Epithelial cell of prostate (primary cell): ENCODE measurements around the gene MDFI.

Experiments used
- DNase-seq: peaks from one replicate; pipeline ENCODE4 v3.0.0-alpha.2; 2011; ENCODE audit warnings: low read depth, low spot score
- H3K27ac ChIP-seq: fragments of 450-650 bp; 2 replicates; pipeline ENCODE4 v1.5.1; 2017; ENCODE audit warnings: mild to moderate bottlenecking

Gene MDFI

GRCh38 chr6:41683523-41684310 is 45.4 kb downstream of the MDFI start:
- DNase-seq = no peak
- no peak overlapping the region for H3K27ac ChIP-seq

DNA sequence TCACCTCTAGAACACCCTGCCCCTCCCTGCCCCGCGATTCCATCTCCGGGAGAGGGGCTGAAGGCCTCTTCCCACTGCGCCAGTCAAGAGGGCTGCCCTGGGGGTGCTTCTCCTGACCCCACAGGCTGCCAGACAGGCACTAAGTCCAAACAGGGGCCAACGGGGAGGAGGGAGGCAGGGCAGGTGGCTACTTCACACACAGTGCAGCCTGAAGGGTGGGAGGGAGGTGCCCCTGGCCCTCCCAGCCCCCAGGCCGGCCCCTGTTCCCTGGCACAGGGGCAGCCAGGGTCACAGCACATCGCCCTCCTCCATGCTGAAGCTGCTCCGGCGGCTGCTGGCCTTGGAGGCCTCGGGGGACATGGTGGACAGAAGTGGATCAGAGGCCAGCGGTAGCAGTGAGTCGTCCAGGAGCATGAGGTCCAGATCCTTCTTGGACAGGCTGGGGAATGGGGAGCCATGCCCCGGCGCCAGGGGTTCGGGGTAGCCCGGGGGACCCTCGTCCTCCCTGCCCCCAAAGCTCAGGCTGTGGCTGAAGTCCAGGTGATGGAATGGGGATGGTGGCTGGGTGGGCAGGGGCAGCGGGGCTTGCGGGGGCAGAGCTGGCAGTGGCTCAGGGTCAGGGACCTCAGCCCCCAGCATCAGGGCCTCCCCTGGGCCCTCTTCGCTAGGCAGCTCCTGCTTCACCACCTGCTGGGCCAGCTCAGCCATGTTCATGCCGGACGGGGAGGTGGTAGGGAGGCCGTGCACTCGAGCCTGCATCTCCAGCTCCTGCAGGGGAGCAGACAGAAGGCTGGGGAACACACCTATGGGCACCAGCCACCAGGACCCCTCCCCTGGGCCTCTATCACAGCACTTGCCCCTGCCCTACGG is 46.3 kb downstream of the MDFI start:
- no peak for DNase-seq
- no peak overlapping the region for H3K27ac ChIP-seq

GRCh38 chr6:41685641-41686380 is 47.5 kb downstream of the MDFI start:
- no peak for DNase-seq
- H3K27ac ChIP-seq = no peak overlapping the region

DNA sequence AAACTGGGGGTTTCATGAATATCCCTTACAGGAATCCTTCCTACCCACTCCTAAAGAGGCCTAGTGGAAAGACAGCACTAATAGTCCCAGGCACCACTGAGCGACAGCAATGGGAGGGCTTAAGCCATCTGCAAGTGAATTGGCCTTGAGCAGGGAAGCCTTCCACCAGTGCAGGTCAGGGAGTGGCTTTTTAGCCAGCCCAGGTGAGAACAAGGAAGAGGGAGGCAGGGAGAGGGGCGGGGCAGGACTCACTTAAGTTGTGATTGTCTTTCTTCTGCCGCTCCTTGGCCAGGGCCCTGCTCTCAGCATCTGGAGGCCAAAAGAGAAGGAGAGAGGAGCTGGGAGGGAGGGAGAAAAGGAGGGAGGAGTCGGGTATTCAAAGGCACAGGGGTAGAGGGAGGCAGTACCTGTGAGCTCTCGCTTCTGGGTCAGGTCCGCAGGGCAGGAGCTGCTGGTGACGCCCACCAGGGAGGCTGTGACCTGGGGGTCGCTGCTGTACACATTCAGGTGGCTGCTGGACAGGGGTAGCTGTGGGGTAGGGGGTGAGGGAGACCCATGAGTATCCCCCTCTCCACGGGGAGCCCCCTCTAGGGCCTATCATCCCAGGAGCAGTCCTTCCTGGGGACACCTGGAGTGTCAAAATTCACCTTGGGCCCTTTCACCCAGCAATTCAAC is 49.4 kb downstream of the MDFI start:
- H3K27ac ChIP-seq = no peak overlapping the region

DNA sequence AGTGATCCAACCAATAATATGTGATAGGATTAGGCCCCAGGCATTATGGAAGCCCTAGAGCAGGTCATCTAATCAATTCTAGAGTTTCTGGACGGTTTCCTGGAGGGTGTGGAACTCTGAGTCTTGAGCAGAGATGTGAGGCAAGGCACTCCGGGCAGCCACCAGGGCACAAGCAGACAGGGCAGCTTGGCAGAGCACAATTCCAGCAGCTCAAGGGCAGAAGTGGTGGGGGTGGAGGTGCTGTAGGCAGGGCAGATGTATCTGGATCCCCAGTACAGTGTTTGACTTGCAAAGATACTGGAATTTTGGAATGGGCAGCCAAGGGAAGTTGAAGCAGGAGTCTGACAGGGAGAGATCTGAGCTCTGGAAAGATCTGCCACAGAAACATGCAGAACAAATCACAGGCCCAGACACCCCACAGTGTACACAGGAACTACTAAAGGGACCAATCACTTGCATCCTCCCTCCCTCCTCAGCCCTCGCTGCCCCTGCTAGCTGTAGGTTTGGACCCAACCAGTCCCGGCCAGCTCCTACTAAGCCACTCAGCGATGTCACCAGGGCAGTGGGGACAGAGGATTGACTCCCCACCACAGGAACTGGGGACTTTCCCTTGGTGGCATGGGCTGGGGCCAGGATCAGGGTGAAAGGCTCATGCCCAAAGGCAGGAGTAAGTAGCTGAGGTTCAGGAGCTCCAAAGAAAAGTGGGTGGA is 50.1 kb downstream of the MDFI start:
- H3K27ac ChIP-seq = no peak overlapping the region
- DNase-seq = no peak

More for the DNA sequence above, 49.4 kb downstream of the MDFI start:
- DNase-seq = no peak

DNA sequence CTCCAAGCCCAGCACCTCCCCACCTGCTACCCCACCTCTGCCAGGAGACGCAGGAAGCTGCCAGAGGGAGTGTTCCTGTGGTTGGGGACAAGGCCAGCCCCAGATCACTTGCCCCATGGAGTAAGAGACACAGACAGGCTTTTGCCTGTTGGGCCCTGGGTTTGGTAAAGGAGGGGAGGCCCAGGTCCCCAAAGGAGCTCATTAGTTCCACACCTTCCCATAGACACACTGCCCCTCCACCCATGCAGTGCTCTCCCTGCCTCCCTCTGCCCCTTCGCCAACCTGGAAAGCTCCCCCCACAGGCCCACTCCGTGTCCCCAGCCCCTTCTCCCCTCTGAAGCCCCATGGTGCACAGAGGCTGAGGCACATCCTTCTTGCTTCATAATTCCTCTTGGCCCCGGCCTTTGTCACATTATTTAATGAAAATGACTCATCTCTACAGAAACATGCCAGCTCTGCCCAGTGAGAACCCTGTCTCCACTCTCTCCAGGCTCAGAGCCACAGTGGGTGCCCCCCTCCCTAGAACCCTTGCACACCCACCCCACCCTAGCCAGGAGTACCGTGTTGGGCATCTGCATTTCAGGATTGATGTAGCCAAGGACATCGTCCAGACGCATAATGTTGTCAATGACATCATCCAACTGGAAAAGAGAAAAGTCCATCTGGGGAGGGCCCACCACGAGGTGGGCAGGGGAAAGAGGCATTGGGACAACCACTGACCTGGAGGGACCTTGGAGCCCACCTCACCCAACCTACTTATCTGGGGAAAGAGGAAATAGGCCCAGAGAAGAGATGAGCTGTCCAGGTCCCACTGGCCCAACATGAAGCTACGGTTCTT is 51.1 kb downstream of the MDFI start:
- H3K27ac ChIP-seq = no peak overlapping the region
- no peak for DNase-seq

DNA sequence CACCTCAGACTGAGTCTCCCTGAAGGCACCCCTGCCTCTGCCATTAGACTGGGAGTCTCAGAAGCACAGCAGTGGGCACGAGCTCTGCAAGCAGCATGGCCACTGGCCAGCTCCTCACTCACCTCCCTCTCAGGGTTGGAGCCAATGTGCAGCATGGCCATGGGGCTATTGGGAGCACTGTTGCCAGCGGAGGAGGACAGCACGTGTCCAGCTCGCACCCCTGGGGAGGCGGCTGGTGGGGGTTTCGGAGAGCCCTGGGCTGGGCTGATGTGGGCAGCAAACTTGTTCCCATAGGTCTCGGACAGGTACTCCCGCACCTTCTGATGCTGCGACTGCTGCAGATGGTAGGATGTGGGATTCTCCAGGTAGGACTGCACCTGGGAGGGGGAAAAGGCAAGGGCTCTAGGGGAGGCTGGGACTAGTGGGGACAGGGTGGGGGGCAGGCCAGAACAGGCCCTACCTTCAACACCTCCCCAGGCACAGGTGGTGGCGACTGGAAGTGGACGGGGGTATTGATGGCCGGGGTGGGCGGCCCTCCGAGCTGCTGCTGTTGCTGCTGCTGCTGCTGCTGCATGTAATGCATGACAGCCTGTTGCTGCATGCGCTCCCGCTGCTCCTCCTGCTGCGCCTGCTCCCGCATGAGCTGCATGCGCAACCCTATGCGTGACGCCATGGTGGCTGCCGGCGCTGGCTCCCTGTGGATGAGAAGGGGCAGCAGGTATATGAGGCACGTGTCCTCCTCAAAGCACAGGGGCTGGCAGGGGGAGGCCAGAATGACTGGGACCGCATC is 52.5 kb downstream of the MDFI start:
- H3K27ac ChIP-seq = no peak overlapping the region
- DNase-seq = no peak

GRCh38 chr6:41691426-41692079 is 53.3 kb downstream of the MDFI start:
- DNase-seq = no peak
- no peak overlapping the region for H3K27ac ChIP-seq

GRCh38 chr6:41692080-41692675 is 53.9 kb downstream of the MDFI start:
- no peak for DNase-seq
- H3K27ac ChIP-seq = no peak overlapping the region

DNA sequence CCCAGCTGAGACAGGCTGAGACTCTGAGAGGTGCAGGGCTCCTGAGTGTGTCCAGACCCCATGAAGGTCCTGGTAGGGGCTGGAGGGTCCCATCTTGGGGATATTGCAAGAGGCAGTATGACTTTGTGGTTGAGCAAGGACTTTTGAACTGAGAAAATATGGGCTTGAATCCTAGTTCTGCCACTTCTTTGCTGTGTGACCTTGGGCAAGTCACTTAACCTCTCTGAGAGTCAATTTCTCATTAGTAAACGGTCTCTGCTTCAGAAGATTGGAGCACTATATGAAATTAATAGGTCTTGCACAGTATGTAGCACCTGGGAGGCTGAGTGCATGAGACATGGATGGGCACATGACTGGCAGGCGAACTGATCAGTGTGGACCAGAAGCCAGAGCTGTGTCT is 54.5 kb downstream of the MDFI start:
- DNase-seq = no peak
- no peak overlapping the region for H3K27ac ChIP-seq

GRCh38 chr6:41693281-41694240 is 55.3 kb downstream of the MDFI start:
- H3K27ac ChIP-seq = no peak overlapping the region
- no peak for DNase-seq

DNA sequence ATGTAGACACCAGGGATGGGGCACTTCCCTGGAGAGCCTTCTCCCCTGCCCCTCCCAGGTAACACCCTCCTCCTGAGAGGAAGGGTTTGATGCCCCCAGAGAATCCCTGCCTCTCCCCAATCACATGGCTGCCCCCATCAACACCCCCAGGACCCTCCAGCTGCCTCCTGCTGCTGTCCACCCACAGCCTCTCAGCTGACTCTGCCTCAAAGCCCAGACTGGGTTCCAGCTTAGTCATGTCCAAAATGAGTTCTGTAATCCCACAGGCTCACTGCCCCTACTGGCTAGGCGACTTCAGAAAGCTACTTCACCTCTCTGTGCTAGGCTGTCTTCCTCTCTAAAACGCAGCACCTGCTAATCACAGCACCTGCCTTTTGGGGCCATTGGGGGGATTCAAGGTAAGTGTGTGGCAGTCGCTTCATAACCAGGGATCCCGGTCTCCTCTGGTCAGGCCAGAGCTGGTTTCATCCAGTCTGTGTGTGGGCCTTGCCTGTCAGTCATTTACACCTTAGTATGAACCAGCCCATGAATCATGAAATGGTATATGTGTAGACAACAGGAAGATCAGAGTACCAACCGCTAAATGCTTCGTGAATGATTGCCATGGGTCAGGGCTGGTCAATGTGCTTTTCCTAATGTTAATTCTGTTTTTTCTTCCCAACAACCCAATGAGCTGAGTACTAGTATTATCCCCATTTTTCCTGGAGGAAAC is 56.7 kb downstream of the MDFI start:
- no peak for DNase-seq
- H3K27ac ChIP-seq = no peak overlapping the region

DNA sequence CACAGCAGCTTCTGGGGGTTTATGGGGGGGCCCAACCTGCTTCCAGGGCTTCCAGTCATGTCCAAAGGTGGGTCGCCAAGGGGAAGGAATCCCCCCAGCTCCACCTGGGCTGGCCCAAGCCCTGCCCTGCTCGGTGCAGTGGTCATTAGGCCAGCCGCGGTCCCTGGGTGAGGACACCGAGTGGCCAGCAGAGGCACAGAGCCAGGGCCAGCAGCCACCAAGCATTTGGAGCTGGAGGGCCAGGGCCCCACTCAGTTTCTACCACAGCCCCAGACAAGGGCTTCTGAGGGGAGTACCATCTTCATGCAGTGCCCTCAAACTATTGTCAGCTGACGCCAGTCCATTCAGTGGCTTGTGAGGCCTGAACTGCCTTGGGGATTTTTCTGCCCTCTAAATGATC is 57.6 kb downstream of the MDFI start:
- DNase-seq = no peak
- H3K27ac ChIP-seq = no peak overlapping the region

- no peak overlapping the region for H3K27ac ChIP-seq
- DNase-seq = no peak
These were observed 58.5 kb downstream of the MDFI start for GRCh38 chr6:41696788-41697187.
